ENCODE data around the gene UCK1.
A peak's percentile ranks its signal among the peaks of the same experiment; 100 is the strongest.

UCK1 gene

GRCh38 chr9:131492070-131492469, 39.0 kb downstream of the UCK1 start:
- no peak for DNase-seq

DNA sequence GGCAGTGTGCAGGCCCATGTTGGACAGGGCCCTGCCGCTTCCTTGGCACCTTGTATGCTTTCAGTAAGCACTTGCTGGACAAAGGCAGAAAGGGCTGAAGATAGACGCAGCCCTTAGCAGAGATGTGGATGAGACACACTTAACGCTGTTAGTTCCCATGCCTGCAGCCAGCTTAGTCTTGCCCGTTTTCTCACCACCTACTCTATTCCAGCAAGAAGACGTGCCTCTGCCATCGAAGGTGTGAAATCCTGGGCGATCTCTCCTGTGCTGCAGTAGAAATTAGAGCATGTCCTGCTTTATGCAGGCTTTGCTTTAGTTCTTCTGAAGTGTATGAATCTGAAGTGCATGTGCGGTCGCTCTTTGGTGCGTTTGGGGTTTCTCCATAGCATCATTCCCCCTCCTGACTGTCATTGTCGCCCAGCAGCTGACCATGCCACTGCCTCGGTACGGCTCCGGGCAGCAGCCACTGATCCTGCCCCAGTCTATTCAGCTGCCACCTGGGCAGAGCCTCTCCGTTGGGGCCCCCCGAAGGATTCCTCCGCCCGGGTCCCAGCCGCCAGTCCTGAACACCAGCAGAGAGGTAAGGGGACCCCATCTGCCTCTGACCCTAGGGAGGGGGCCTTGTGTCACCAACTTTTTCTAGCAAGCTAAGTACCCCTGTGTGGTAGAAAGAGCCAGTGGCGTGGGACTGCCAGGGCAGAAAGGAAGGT, 39.9 kb downstream of the UCK1 start:
- DNase-seq = no peak

DNA sequence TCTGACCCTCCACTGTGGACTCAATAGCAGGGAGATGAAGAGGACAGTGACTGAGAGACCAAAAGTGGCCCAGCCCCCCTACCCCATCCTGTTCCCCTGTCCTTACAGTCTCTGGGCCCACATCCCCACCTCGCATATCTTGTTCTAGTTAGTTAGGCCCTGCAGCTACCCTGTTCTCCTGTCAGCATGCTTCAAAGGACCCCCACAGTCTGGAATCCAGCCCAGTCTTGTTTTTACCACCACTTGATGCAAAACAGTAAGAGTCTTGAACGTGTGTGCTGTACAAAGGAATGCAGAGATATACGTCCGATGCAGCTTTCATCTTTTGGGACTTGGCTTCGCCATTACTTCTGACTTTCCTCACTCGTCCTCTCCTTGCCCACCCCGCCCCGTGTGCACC, 40.5 kb downstream of the UCK1 start:
- no peak for DNase-seq

DNA sequence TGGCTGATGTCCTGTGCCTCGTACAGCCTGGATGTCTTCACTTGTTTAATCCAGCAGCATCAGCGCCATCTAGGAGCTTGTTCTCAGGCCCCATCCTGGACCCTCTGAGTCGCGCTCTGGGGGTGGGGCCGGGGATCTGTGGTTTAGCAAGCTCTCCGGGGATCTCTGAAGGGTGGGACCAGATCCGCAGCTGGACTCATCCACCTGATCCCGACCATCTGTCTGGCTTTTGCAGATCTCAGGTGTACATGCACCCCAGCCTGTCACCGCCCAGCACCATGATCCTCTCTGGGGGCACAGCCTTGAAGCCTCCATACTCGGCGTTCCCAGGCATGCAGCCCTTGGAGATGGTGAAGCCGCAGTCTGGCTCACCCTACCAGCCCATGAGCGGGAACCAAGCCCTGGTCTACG, 43.4 kb downstream of the UCK1 start:
- no peak for DNase-seq

- DNase-seq = no peak
These were observed 44.1 kb downstream of the UCK1 start for GRCh38 chr9:131487001-131487400.

DNA sequence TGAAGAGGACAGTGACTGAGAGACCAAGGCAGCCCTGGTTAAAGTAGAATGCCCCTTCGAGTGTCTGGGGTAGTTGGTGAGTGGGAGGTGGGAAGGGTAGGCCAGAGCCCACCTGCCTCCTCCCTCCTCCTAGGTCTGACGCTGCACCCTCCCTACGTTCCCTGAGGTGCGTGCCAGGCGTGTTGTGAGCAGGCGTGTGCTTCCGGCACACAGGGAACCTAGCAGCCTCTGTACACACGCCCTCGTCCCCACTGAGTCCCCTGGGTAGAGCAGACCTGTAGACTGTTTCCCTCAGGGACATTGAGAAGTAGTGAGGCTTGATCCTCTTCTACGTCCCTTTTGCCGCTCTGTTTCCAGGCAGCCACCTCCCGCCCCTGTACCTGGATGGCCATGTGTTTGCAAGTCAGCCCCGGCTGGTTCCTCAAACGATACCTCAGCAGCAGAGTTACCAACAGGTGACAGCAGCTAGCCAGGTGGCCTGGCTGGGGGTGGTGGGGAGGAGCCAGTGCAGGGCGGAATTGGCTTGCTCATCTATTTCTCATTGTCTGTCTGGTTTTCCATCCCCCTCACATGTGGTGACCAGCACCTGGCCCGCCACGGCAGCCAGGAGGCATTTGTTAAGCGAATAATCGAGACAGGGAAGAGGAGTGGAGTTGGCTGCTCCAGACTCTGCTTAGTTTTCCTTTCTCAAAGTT, 45.2 kb downstream of the UCK1 start:
- DNase-seq = no peak

- DNase-seq = no peak
These were observed 45.9 kb downstream of the UCK1 start for GRCh38 chr9:131485206-131485605.

GRCh38 chr9:131484560-131485185, 46.4 kb downstream of the UCK1 start:
- no peak for DNase-seq

- DNase-seq = no peak
These were observed 47.0 kb downstream of the UCK1 start for GRCh38 chr9:131484051-131484445.

DNA sequence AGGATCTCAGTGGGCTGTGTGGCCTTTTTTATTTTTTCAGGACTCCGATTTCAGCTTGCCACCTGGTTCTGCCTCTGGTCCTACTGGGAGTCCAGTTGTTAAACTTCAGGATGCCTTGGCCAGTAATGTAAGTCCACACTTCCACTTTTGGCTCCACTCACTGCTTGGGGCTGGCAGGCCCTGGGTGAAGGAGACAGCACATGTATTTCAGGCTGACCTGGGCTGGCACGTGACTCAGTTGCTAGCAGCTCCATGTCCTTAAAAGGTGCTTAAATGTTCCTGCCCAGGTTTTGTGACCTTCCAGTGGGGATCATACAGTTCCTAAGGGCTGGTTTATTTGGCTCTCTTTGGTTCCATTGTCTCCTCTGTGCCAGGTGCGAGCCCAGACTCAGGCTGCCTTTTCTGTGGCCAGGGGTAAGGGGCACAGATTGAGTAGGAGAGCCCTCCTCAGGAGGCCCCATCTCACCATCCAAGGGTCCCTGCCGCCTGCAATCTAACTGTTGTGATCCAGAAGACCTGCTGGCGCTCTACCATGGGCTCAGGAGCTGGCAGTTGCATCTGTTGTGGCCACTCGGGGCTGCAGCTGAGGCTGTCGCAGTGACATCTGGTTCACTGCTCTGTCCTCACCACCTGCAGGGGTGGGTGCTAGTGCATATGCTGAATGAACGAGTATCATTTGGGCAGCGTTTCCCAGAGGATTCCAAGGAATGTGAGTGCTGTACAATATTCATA, 47.6 kb downstream of the UCK1 start:
- DNase-seq = no peak

DNA sequence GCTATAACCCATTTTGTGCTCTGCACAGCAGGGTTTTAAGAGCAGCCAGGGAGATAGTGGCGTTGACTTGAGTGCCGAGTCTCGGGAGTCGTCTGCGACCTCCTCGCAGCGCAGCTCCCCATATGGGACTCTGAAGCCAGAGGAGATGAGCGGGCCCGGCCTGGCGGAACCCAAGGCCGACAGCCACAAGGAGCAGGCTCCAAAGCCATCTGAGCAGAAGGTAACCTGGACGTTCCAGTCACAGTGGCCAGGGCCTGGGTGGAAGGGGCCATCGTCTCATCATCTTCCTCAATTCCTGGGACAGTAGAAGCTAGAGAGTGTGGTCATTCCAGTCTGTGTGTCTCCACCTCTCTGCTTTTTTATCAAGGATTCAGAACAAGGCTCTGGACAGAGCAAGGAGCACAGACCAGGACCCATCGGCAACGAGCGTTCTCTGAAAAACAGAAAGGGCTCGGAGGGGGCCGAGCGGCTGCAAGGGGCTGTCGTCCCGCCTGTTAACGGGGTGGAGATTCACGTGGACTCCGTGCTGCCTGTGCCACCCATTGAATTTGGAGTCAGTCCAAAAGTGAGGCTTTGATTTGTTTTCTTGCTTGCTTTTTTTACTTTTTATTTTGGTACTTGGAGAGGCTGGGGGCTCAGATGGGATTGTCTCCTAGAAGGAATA, 48.6 kb downstream of the UCK1 start:
- DNase-seq = no peak

GRCh38 chr9:131481441-131482342, 49.4 kb downstream of the UCK1 start:
- DNase-seq = no peak

- DNase-seq = no peak
These were observed 50.8 kb downstream of the UCK1 start for GRCh38 chr9:131480258-131480657.

DNA sequence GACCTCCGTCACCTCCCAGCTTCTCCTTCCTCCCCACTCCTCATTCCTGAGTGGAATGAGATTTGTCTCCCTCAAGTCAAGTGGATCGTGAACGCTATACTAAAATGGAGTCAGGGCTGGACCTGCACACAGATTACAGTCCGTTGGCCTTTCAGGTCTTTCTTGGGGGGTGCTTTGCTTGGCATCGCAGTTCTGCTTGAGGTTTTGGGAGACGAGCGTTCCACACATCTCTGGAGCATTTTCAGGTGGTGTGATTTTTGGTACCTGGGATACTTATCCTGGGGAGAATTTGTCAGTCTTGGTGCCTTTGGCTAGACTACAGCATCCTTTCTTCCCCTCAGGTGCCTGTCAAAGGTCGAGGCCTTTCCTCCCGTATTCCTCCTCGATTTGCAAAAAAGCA, 52.2 kb downstream of the UCK1 start:
- no peak for DNase-seq

DNA sequence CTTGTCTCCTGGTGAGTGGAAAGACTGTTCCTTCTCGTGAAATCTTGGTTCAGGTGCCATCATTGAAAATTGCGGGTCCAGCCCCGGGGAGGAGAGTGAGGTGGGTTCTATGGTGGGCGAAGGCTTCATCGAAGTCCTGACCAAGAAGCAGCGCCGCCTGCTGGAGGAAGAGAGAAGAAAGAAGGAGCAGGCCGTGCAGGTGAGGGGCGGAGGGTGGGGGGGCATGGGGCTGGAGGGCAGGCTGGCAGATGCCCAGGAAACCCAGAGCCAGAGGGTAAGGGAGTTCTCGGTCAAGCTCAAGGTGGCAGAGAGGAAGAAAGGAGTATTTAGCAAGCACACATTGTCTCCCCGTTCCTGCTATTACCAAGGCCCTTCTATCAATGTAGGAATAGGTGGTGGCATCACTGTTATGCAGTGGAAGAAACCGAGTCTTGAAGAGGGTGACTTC, 52.6 kb downstream of the UCK1 start:
- peak; percentile 64 to 68 for DNase-seq

DNA sequence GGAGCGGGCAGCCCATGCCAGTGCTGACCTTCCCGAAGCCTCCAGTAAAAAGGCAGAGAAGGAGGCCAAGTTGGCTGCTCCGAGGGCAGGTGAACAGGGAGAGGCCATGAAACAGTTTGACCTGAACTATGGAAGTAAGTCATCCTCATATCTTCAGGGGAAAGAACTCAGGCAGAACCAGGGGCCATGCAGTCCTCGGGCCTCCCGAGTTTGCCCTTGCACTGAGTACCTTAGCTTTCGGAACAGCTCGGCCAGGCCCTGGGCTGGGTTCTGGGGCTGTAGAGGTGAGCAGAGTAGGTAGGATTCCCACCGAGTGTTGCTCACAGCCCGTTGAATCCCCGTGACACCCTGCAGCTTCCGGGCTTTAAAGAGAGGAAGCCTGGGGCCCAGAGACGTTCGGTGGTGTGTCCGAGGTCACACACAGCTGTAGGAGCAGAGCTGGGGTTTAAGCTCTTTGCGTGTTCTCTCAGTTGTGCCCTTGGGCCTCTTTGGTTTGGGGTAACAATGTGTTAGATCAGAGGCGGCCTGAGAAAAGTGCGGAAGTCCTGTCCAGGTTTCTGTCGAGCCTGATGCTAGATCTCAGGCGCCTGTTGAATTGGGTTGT, 53.1 kb downstream of the UCK1 start:
- DNase-seq = no peak

- DNase-seq = no peak
These were observed 53.7 kb downstream of the UCK1 start for GRCh38 chr9:131477367-131477766.

DNA sequence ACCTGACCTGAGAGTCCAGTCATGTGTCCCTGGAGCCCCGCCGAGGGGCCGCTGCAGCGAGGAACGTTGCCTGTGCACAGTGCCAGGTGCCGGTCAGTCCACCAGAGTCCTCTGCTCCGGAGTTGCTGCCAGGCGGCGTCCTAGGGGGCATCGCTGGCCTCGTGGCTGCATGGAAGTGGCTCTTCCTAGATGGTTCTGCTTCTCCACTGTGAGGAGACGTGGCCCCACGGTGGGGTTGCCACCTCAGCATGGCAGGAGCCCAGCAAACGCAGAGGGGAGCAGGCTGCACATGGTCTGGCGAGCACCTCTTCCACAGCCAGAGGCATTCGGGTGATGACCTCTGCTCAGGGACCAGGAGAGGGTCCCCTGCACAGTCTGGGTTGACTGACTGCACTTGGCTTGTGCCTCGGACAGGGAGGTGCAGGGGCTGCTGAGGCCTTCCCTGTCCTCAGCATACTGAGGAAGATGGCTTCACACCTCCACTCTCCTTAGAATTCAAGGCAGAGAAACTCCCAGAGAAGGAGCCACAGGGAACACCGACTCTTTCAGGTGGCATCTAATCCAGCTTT, 54.2 kb downstream of the UCK1 start:
- no peak for DNase-seq

GRCh38 chr9:131475956-131476776, 54.9 kb downstream of the UCK1 start:
- no peak for DNase-seq

Measured in activated CD4-positive, alpha-beta T cell treated with anti-CD3 and anti-CD28 coated beads, Interleukin-2, amount 50 U/mL, for 48 hours (primary cell).